Measurements from ENCODE around the gene ARID5B. TPM values are rescaled to one million over a fixed set of nuclear protein-coding genes. Genes with fewer than 3 reads are reported as not detected.

The ARID5B gene
- total and polyA plus RNA-seq, 7 donors = 8.5 to 166 (median 75.9) TPM

GRCh38 chr10:62050346-62050892 is 148.9 kb downstream of the ARID5B start:
- H3K27ac ChIP-seq = peak overlapping the region; percentile 98
- peaks cover 8 to 42% of the 10 kb centered on the region in 2 donors for H3K36me3 ChIP-seq (ENCODE audit: insufficient read depth in 1 of 2, low read depth in 1 of 2)
- WGBS, 3 donors = 16 to 22% (median 19%) methylated on average over 5 of the region's 5 CpGs
- H3K9me3 ChIP-seq = no peaks in the 10 kb centered on the region
- intact Hi-C loops (cut with DNase I) = no loop called here
- H3K27me3 ChIP-seq (ENCODE audit: insufficient read depth in 3 of 3, low read length in 2 of 3) = no peaks in the 10 kb centered on the region
- H3K4me1 ChIP-seq = peaks cover 48% of the 10 kb centered on the region
- peak overlapping the region; percentile 83 for H3K4me3 ChIP-seq
- no peak for ATAC-seq
- no peak for DNase-seq
- TF ChIP-seq CTCF (IDR thresholded peaks at IDR 0.05) = no peak

- peak overlapping the region; percentile 83 for H3K4me3 ChIP-seq
- H3K36me3 ChIP-seq (ENCODE audit: insufficient read depth in 1 of 2, low read depth in 1 of 2) = peaks cover 8 to 47% of the 10 kb centered on the region in 2 donors
- peak; percentile 67 to 81 for DNase-seq
- intact Hi-C loops (cut with DNase I) = no loop called here
- peak; percentile 64 to 69 (median 68) for ATAC-seq
- WGBS, 3 donors = 9 to 26% (median 12%) methylated on average over 9 of the region's 9 CpGs
- peaks cover 54% of the 10 kb centered on the region for H3K4me1 ChIP-seq
- no peaks in the 10 kb centered on the region for H3K27me3 ChIP-seq (ENCODE audit: insufficient read depth in 3 of 3, low read length in 2 of 3)
- H3K27ac ChIP-seq = peak overlapping the region; percentile 98
- TF ChIP-seq CTCF (IDR thresholded peaks at IDR 0.05) = no peak
- H3K9me3 ChIP-seq = no peaks in the 10 kb centered on the region
These were observed 149.5 kb downstream of the ARID5B start for GRCh38 chr10:62050893-62051433.

GRCh38 chr10:62052276-62052675 is 150.8 kb downstream of the ARID5B start:
- 48 to 70% (median 50%) methylated on average over 4 of the region's 4 CpGs for WGBS, 3 donors
- peaks cover 8 to 60% of the 10 kb centered on the region in 2 donors for H3K36me3 ChIP-seq (ENCODE audit: insufficient read depth in 1 of 2, low read depth in 1 of 2)
- H3K27ac ChIP-seq = peak overlapping the region; percentile 98

GRCh38 chr10:62053860-62054259 is 152.4 kb downstream of the ARID5B start:
- DNase-seq = no peak
- TF ChIP-seq CTCF (IDR thresholded peaks at IDR 0.05) = no peak
- no peak for ATAC-seq
- Histone ChIP-seq H3K36me3 (ENCODE audit: insufficient read depth in 1 of 2, low read depth in 1 of 2) (peaks cover 11 to 76% of the 10 kb centered on the region in 2 donors), H3K4me1 (peaks cover 56% of the 10 kb centered on the region), H3K27me3 (ENCODE audit: insufficient read depth in 3 of 3, low read length in 2 of 3) (no peaks in the 10 kb centered on the region), H3K9me3 (no peaks in the 10 kb centered on the region), H3K4me3 (peak overlapping the region; percentile 83), H3K27ac (peak overlapping the region; percentile 98)
- WGBS, 3 donors = 29 to 36% (median 32%) methylated on average over 2 of the region's 2 CpGs
- intact Hi-C loops (cut with DNase I) = no loop called here

More at GRCh38 chr10:62052276-62052675, 150.8 kb downstream of the ARID5B start:
- ATAC-seq = peak in 3 of 4 donors; percentile 26 to 50 (median 48)
- Histone ChIP-seq H3K9me3 (no peaks in the 10 kb centered on the region), H3K4me1 (peaks cover 56% of the 10 kb centered on the region), H3K27me3 (ENCODE audit: insufficient read depth in 3 of 3, low read length in 2 of 3) (no peaks in the 10 kb centered on the region), H3K4me3 (peak overlapping the region; percentile 83)
- intact Hi-C loops (cut with DNase I) = no loop called here
- peak in 1 of 2 donors; percentile 61 for DNase-seq
- no peak for TF ChIP-seq CTCF (IDR thresholded peaks at IDR 0.05)

All from psoas muscle (tissue), 8 donors.